Stomach smooth muscle (tissue), 2 donors: Measurements from ENCODE around the gene OR8G1.

Experiments used
- H3K27ac ChIP-seq: one replicate; pipeline ENCODE4 v1.7.0; 2013; ENCODE audit warnings: mild to moderate bottlenecking, low read length, inconsistent platforms
- H3K27me3 ChIP-seq, 2 donors: one replicate each; pipeline ENCODE4 v1.7.0; 2013; ENCODE audit warnings: low read length in 2 of 2; ENCODE audit not compliant: insufficient read depth in 2 of 2, control insufficient read depth in 1 of 2
- H3K36me3 ChIP-seq, 2 donors: one replicate each; pipeline ENCODE4 v1.7.0; 2013; ENCODE audit warnings: low read length in 2 of 2; ENCODE audit not compliant: control insufficient read depth in 2 of 2, insufficient read depth in 2 of 2
- H3K4me1 ChIP-seq: one replicate; pipeline ENCODE4 v1.7.0; 2013; ENCODE audit warnings: low read length; ENCODE audit not compliant: control insufficient read depth, insufficient read depth
- H3K4me3 ChIP-seq, 2 donors: one replicate each; pipeline ENCODE4 v1.7.0; 2013; ENCODE audit warnings: low read length in 2 of 2
- H3K9ac ChIP-seq, 2 donors: one replicate each; pipeline ENCODE4 v1.7.0; 2013; ENCODE audit warnings: low read length in 2 of 2, mild to moderate bottlenecking in 1 of 2
- H3K9me3 ChIP-seq, 2 donors: one replicate each; pipeline ENCODE4 v1.7.0; 2013; ENCODE audit warnings: low read length in 2 of 2; ENCODE audit not compliant: control insufficient read depth in 2 of 2
- donor health status: healthy.
- donor health status: Pancreatic carcinoma.

OR8G1 gene

GRCh38 chr11:124240621-124241397 is at the start of gene OR8G1:
Gene OR8G1 (plus strand): TSS chr11:124241095. CDS start chr11:124249676, 8,581 bp downstream.
- Histone ChIP-seq H3K36me3 (no peaks in the 10 kb centered on the region), H3K9ac (no peak within 1 kb of the TSS), H3K4me1 (no peaks in the 10 kb centered on the region), H3K9me3 (no peaks in the 10 kb centered on the region), H3K27ac (no peak within 1 kb of the TSS), H3K4me3 (no peak within 1 kb of the TSS), H3K27me3 (no peaks in the 10 kb centered on the region)

- no peaks in the 10 kb centered on the region for H3K27me3 ChIP-seq
- H3K4me3 ChIP-seq: no peak overlapping the region
- peaks cover 0 to 2% of the 10 kb centered on the region in 2 donors for H3K9me3 ChIP-seq
- no peaks in the 10 kb centered on the region for H3K36me3 ChIP-seq
- H3K4me1 ChIP-seq: no peaks in the 10 kb centered on the region
- no peak overlapping the region for H3K27ac ChIP-seq
- H3K9ac ChIP-seq: no peak overlapping the region
Measured at GRCh38 chr11:124193221-124194010, 47.5 kb upstream of the OR8G1 start.

GRCh38 chr11:124194293-124195188 is 46.4 kb upstream of the OR8G1 start:
- Histone ChIP-seq H3K27me3 (no peaks in the 10 kb centered on the region), H3K4me3 (no peak overlapping the region), H3K27ac (no peak overlapping the region), H3K9ac (no peak overlapping the region), H3K4me1 (no peaks in the 10 kb centered on the region), H3K36me3 (no peaks in the 10 kb centered on the region), H3K9me3 (peaks cover 0 to 2% of the 10 kb centered on the region in 2 donors)

GRCh38 chr11:124195189-124195734 is 45.6 kb upstream of the OR8G1 start:
- no peaks in the 10 kb centered on the region for H3K27me3 ChIP-seq
- no peak overlapping the region for H3K4me3 ChIP-seq
- no peaks in the 10 kb centered on the region for H3K4me1 ChIP-seq
- no peak overlapping the region for H3K9ac ChIP-seq
- no peak overlapping the region for H3K27ac ChIP-seq
- H3K36me3 ChIP-seq: no peaks in the 10 kb centered on the region
- peaks cover 0 to 2% of the 10 kb centered on the region in 2 donors for H3K9me3 ChIP-seq

GRCh38 chr11:124197999-124198398 is 42.9 kb upstream of the OR8G1 start:
- no peak overlapping the region for H3K27ac ChIP-seq
- H3K9me3 ChIP-seq: peaks cover 0 to 2% of the 10 kb centered on the region in 2 donors
- H3K36me3 ChIP-seq: no peaks in the 10 kb centered on the region
- H3K4me1 ChIP-seq: no peaks in the 10 kb centered on the region
- H3K4me3 ChIP-seq: no peak overlapping the region
- no peak overlapping the region for H3K9ac ChIP-seq
- H3K27me3 ChIP-seq: no peaks in the 10 kb centered on the region

GRCh38 chr11:124198897-124199296 is 42.0 kb upstream of the OR8G1 start:
- H3K27ac ChIP-seq: no peak overlapping the region
- H3K36me3 ChIP-seq: no peaks in the 10 kb centered on the region
- no peak overlapping the region for H3K4me3 ChIP-seq
- H3K27me3 ChIP-seq: no peaks in the 10 kb centered on the region
- H3K4me1 ChIP-seq: no peaks in the 10 kb centered on the region
- H3K9me3 ChIP-seq: peaks cover 0 to 2% of the 10 kb centered on the region in 2 donors
- no peak overlapping the region for H3K9ac ChIP-seq

- Histone ChIP-seq H3K4me1 (no peaks in the 10 kb centered on the region), H3K27ac (no peak overlapping the region), H3K4me3 (no peak overlapping the region), H3K9ac (no peak overlapping the region), H3K9me3 (peaks cover 0 to 2% of the 10 kb centered on the region in 2 donors), H3K27me3 (no peaks in the 10 kb centered on the region), H3K36me3 (no peaks in the 10 kb centered on the region)
Measured at GRCh38 chr11:124199702-124200101, 41.2 kb upstream of the OR8G1 start.

GRCh38 chr11:124200671-124201070 is 40.2 kb upstream of the OR8G1 start:
- Histone ChIP-seq H3K9me3 (no peaks in the 10 kb centered on the region), H3K36me3 (no peaks in the 10 kb centered on the region), H3K4me1 (no peaks in the 10 kb centered on the region), H3K27ac (no peak overlapping the region), H3K9ac (no peak overlapping the region), H3K27me3 (no peaks in the 10 kb centered on the region), H3K4me3 (no peak overlapping the region)

- Histone ChIP-seq H3K4me1 (no peaks in the 10 kb centered on the region), H3K36me3 (no peaks in the 10 kb centered on the region), H3K27ac (no peak overlapping the region), H3K9ac (no peak overlapping the region), H3K9me3 (no peaks in the 10 kb centered on the region), H3K4me3 (no peak overlapping the region), H3K27me3 (peaks cover 0 to 2% of the 10 kb centered on the region in 2 donors)
Measured at GRCh38 chr11:124202951-124203350, 37.9 kb upstream of the OR8G1 start.

GRCh38 chr11:124204008-124204407 is 36.9 kb upstream of the OR8G1 start:
- H3K27ac ChIP-seq: no peak overlapping the region
- H3K9ac ChIP-seq: no peak overlapping the region
- no peaks in the 10 kb centered on the region for H3K9me3 ChIP-seq
- no peaks in the 10 kb centered on the region for H3K36me3 ChIP-seq
- H3K27me3 ChIP-seq: peaks cover 0 to 2% of the 10 kb centered on the region in 2 donors
- H3K4me3 ChIP-seq: no peak overlapping the region
- no peaks in the 10 kb centered on the region for H3K4me1 ChIP-seq
